NCI-H146 treated with DMSO at 0.1 percent for 48 hours (cell line): ENCODE results near the gene POLR3F.
"Not testable (repeated sequence)": the region's sequence is repeated elsewhere in the genome, so short reads cannot be mapped to it uniquely, and the experiment has no call there.

Experiments
- DNase-seq: peaks from one replicate; lab custom pipeline; 2025; ENCODE audit not compliant: unreplicated experiment; lab: John Stamatoyannopoulos, UW

The POLR3F gene, protein sequence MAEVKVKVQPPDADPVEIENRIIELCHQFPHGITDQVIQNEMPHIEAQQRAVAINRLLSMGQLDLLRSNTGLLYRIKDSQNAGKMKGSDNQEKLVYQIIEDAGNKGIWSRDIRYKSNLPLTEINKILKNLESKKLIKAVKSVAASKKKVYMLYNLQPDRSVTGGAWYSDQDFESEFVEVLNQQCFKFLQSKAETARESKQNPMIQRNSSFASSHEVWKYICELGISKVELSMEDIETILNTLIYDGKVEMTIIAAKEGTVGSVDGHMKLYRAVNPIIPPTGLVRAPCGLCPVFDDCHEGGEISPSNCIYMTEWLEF

DNA sequence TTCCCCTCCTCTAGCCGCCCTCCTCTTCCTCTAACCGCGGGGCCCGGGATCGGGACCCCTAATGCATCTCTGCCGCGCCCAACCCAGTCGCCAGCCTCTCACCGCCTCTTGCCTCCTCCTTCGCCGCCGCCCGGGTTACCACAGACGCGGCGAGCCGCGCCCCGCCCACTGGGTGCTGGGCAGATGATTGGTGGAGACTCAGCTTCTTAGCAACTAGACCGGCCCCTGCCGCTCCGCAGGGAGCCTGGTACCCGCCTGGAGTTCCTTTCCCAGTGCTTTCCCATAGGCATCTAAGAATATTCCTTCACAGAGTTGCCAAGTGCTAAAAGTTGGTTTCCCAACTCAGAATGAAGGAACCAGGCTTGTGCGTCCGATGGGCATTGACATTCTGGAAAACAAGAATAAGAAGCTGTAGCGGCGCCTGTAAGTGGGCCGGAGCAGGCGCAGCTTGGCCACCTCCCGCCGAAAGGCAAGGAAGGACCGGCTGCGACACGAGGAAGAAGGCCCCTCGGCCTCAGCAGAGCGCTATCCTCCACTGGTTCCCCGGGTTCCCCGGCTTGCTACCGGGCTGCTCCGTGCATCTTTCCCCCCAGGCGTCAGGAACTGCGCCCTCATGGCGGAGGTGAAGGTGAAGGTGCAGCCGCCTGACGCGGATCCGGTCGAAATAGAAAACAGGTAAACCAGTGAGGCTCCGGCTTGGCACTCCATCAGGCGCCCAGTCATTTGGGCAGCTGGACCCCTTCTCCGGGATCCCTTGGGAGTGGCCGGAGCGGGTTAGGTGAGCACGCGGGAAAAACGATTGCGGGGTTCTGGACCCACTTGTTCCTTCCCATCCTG, at the start of gene POLR3F, which contains the start of gene DZANK1:
Gene POLR3F, plus strand, starts transcription at position 497 of the 837 bp plus-strand sequence. Its CDS starts 117 bp downstream, at position 614.
Gene DZANK1, minus strand, starts transcription at position 137 of the 837 bp plus-strand sequence. CDS start 1,672 bp downstream, outside the sequence.
- peak; percentile 98 for DNase-seq

DNA sequence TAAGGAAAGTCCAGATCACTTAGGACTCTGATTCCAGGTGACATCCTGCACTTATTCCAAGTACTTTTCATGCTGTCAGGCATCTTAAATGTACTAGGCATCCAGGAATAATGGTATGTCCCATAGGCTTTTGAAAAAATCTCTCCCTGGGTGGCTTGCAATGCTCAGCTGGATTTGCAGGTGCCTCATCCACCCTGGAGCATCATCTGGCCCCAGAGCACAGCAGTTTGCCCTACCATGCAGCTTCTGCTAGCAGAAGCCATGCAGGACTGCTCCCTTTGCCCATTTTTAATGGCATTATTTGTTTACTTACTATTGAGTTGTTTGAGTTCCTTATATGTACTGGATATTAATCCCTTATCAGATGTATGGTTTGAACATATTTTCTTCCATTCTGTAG, 45.6 kb upstream of the POLR3F start:
- DNase-seq = peak; percentile 84

DNA sequence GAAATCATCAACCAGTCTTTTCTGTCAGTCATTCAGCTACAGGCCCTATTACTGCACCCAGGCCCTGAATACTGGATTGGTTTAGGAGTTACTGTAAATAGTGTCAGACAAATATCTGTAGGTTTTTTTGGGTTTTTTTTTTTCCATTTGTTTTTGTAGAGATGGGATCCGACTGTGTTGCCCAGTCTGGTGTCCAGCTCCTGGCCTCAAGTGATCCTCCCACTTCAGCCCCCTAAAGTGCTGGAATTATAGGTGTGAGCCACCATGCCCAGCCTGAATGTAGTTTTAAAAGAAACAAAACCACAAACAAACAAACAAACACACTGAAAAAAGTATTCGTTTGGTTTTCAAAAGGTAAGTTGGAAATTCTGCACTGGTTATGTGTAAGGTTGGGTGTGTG, 40.0 kb upstream of the POLR3F start:
- DNase-seq = no peak

DNA sequence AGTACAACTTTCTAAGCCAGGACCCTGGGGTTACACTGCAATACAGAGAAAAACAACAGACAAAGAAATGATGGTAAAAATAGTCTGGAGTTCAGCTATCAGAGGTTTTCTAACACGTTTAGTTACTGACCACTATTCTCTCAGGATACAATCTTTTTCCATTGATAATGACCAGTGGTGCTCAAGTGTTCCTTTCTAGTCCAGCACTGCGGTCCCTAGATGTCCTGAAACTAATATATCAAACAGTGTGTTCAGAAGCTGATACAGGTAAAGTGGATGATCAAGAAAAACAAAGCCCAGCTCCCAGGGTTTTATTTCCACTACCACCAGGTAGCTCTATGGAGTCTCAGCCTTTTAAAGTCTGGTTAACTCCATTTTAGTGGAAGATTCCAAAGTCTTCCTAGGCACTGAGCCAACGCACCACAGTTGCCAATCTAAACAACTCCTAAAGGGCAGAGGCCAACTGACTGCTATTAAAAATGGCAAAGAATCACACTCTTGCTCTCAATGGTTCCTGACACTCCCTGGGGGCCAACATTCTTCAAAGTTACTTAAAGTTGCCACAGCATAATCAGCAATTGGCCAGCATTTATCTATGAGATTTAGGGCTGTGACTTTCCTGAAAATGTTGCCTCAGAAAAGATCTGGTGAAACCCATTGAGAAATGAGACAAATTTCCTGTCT, 38.6 kb upstream of the POLR3F start:
- no peak for DNase-seq

DNA sequence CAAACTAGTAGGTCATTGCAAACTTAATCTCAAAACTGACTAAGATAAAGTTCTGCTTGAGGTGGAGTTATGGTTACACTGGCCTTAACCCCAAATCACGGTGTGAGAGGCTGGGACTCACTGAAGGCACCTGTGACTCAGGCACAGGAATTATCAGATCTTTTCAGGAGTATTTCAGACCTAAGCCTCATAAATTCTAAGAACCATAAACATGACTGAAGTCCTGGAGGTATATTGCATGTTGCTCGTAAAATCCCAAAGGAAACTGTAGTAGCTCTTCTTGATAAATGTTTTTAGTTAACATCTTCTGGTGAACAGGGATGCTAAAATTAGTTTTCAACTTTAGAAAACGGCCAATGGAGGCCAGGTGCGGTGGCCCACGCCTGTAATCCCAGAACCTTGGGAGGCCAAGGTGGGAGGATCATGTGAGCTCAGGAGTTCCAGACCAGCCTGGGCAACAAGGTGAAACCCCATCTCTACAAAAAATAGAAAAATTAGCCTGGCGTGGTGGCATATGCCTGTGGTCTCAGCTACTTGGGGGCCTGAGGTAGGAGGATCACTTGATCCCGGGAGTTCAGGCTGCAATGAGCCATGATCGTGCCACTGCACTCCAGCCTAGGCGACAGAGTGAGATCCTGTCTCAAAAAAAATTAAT, 36.9 kb upstream of the POLR3F start:
- DNase-seq = no peak

DNA sequence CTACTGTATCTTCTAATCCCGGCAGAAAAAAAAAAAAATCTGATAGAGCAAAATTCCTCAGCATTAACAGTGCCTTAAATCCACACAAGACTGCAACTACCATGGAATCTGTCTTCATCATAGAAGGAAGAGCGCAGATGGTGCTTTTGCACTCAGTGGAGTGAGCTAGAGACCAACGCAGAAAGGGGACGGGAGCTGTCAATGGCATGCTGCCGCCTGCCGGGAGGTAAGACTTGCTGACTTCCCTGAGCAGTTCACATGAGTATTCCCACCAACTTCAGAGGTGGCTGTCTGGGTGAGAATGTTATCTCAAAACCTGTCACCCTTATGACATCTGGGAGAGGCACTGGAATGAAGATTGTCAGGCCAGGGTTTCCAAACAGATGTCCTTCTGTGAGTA, 36.0 kb upstream of the POLR3F start:
- no peak for DNase-seq

DNA sequence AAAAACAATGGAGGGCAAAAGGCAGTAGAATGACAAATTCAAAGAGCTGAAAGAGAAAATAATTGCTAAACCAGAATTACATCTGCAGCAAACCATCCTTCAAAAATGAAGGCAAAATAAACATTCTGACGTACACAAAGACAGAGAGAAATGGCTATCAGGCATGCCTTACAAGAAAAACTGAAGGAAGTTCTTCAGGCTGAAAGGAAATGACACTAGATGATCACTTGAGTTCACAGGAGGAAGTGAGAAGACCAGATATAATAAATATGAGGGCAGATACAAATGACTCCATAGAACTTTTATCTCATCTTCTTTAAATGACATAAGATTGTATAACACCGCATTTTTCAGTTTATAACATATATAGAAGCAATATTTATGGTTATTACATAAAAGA, 30.3 kb upstream of the POLR3F start:
- DNase-seq = no peak

DNA sequence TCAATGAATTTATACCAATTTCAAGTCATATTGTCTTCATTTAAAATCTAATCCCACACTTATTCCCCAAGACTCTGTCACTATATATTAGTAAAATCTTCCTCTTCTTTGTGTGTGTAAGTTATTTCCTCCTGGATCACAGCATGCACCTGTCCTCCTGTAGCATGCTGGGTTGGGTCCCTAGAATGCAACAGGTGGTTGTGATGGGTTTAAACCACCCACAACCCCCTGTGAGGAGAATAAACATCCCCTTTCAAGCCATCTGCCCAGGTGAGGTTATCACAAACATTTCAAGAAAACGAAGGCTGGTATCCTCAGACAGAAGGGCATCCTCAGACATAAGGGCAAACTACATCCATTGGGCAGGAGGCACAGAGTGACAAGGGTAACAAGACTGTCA, 26.8 kb upstream of the POLR3F start:
- DNase-seq = peak; percentile 87

DNA sequence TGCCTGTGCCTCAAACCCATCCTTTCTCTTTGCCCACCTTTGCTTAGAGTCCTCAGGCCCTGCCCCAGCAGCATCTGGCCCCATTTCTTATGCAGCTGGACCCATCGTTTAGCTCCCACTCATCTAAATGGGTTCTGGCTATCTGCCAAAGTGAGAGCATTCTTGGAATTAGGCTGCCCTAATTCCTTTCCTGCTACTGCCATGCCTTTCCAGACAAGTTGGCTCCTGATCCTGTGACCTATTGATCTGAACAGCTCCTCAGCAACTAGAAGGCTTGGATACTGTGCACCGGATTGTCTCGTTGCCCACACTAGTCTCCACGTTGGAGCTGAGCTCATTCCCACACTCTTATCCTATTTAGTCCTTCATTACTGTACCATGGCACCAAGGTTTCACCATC, 23.3 kb upstream of the POLR3F start:
- DNase-seq = peak; percentile 37

DNA sequence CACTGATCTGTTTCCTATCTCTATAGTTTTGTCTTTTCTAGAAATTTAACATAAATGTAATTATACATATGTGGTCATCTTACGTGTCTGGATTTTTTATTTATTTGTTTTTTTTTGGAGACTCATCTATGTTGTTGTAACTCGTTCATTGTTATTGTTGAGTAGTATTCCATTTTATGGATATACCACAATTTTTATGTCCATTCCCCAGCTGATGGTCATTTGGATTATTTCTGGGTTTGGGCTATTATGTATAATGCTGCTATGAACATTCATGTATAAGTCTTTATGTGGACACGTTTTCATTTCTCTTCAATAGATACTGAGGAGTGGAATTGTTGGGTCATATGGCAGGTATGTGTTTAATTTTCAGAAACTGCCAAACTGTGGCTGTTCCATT, 10.6 kb upstream of the POLR3F start:
- no peak for DNase-seq

DNA sequence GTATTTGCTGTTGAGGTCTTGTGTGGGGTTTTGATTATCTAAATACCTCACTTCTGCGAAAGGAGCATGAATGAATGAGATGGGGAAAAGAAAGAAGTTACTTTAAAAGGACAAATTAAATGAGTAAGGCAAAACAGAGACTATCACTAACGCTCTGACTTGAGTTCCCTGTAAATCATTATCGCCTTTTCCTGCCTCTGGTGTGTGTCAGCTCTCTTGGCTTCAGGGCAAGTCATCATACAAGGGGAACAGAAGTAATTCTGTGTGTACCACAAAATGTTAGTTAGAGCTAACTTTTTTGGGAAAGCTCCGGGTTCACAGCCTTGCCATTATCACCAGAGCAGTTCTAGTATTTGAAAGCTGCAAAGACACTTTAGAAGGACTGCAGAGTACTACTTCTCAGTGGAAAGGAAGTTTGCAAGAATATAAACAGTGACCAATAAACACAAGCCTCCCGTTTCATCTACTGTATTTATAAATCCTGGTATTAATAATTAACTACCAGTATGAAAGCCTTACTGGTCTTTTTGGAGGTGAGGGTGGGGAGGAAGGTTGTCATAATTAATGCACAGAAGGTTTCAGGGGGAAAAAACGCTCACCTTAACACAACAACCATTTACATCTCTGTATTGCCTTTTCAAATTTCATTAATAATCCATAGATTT, 1.5 kb upstream of the POLR3F start:
- DNase-seq = no peak

DNA sequence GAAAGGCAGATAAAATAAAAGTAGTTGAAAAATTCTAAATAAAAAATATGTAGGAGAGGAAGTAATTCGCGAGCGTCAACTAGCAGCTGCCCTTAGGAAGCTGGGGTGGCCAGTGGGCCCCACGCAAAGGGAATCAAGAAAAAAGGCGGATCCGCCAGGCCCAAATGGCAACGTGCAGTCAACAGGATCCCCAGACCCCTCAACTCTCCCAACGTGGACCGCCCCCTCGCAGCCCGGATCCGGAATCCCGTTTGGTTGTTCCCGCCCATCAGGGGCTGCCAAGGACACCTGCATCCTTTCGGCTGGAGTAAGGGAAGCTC, 656 bp upstream of the POLR3F start:
- no peak for DNase-seq

DNA sequence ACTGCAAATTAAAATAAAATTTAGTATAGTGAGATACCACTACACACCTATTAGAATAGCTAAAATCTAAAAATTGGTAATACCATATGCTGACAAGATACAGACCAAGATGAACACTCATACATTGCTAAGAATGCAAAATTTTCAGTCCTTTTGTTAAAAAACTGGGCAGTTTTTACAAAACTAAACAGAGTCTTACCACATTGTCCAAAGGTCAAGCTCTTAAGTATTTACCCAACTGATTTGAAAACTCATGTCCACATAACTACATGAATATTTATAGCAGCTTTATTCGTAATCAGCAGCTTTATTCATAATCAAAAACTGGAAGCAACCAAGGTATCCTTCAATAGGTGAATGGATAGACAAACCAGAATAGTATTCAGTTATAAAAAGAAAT, 10.0 kb downstream of the POLR3F start:
- DNase-seq = no peak

DNA sequence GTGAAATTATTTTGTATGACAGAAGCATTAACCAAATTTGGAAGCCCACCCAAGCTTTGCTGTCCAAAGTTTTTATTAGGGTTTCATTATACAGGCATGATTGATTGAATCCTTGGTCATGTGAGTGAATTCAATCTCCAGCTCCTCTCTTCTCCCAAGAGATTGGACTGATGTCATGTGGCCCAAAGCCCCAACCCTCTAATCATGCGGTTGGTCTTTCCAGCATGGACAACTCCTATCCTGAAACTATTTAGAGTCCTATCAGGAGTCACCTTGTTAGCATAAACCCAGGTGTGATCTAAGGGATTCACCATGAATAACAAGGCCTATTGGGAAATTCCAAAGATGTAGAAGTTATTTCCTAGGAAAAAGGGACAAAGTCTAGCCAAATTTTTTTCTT, 10.6 kb downstream of the POLR3F start:
- DNase-seq = no peak

DNA sequence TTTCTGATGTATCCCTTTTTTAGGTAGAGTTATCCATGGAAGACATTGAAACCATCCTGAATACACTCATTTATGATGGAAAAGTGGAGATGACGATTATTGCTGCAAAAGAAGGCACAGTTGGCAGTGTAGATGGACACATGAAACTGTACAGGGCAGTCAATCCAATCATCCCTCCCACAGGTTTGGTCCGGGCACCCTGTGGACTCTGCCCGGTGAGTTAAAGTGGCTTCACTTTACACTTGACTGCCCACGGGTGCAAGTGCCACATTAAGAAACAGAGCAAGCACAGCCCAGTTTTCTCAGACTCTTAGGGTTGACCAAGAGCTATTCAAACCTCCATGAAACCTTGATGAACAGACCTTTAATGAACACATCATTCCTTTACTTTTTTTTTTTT, 14.4 kb downstream of the POLR3F start:
- DNase-seq = no peak

DNA sequence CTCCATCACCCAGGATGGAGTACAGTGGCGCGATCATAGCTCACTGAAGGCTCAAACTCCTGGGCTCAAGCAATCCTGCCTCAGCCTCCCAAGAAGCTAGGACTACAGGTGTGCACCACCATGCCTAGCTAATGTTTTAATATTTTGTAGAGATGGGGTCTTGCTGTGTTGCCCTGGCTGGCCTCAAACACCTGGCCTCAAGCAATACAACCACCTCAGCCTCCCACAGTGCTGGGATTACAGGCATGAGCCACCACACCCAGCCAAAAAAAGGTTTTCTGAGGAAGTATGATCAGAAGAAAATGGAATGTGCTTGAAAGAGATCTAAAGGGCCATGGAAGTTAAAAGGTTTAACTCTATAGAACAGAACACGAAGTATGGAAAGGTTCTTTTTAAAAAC, 21.1 kb downstream of the POLR3F start:
- no peak for DNase-seq

DNA sequence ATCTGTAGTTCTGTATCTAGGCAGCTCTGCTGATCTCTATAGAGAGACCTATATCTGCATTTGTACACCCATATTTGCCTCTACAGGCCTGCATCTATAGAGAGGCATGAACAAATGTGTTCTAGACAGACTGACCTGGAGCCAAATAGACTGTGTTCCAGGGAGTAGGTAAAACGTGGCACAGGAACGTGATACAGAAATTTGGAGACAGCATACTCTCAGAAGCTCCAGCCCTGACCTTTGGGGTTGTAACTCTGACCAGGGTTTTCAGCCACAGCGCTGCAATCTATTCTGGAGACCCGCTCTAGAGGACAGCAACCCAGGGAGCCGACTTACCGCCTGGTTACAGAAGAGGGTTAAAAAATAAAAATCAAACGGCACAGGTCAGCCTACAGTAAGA, 28.9 kb downstream of the POLR3F start:
- peak; percentile 11 for DNase-seq

DNA sequence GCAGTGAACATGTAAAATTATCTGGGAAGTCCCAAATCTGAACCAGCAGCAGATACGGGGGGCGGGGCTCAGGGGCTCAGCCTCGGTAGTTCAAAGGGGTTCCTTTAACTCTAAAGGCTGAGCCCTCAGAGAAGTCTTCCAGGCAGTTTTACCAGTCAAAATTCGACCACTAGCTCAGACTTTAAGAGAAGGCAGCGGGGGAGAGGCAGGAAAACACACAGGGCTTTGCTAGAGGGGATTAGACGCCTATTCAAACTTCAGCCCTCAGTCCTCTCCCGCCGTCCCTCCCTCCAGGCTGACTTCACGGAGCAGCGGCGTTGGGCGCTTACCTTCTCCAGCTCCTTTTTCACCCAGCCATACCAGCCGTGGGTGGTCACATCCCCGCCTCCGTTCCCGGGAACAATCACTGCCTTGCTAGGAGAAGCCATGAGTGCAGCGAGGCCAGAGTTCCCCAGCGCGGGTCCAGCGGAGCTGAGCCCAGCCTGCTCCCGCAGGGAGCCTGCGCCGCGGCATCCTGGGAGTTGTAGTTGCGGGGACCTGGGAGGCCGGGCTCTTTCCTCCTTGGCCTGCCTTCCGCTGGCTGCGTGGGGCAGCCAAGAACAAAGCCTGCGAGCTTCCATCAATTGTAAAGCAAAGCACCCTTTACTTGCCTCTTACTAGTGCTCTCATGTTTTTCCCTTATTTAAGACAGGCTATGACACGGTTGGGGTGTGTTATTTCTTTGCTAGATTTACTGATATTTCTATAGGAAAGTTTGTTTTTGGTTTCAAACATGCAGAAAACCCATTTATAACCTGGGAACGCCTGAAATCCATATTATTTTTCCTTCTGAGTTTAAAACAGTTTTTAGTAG, 29.8 kb downstream of the POLR3F start, which contains the start of gene RBBP9:
Gene RBBP9, minus strand, starts transcription at position 486 of the 853 bp plus-strand sequence. Its CDS starts 58 bp downstream, at position 428.
- peak; percentile 79 for DNase-seq

DNA sequence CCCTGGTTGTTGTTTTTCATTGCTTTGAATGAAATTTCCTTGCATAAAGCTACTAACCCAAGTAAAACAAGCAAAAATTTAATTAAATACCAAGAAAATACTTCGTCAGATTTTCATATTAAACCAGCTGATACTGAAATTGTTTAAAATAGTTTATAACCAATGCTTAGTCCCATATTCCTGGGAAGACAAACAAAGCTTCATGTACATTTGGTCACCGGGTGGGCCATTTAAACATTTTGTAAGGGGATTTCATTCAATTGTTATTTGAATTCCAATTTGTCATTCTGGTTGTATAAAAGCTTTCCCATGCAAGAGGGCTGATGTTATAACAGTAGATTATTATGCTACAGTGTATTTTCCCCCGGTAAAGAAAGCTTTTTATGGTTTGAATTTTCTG, 30.4 kb downstream of the POLR3F start:
- DNase-seq = no peak

DNA sequence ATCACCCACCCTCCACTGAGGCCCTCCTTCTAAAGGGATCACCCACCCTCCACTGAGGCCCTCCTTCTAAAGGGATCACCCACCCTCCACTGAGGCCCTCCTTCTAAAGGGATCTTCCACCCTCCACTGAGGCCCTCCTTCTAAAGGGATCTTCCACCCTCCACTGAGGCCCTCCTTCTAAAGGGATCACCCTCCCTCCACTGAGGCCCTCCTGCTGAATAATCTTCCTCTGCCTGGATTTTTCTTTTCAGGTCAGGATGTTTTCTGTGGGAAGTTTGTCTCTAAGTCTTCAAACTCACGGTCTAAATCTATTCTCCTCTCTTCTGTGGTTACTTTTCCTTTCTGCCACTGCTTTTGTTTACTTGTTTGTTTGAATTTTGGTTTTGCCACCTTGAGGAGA, 34.5 kb downstream of the POLR3F start:
- DNase-seq = not testable (repeated sequence)
